BE2C (cell line): ENCODE data around the gene DTX1.
"Not testable (repeated sequence)": the region's sequence is repeated elsewhere in the genome, so short reads cannot be mapped to it uniquely, and the experiment has no call there.

Source experiments
- DNase-seq: peaks from one replicate; pipeline ENCODE4 v3.0.0-alpha.2; 2020
- H3K27me3 ChIP-seq: fragments of 250-450 bp; sonication (Bioruptor Pico); 2 replicates; pipeline ENCODE4 v1.5.1; 2020; ENCODE audit warnings: mild to moderate bottlenecking
- H3K36me3 ChIP-seq: fragments of 250-450 bp; sonication (Bioruptor Pico); 2 replicates; pipeline ENCODE4 v1.5.1; 2020; ENCODE audit warnings: mild to moderate bottlenecking
- H3K4me1 ChIP-seq: fragments of 250-450 bp; sonication (Bioruptor Pico); 2 replicates; pipeline ENCODE4 v1.5.1; 2020
- H3K4me3 ChIP-seq: 2 replicates; pipeline ENCODE4 v1.5.1; 2011; ENCODE audit warnings: low read depth, low read length
- H3K9me3 ChIP-seq: fragments of 250-450 bp; sonication (Bioruptor Pico); 2 replicates; pipeline ENCODE4 v1.5.1; 2020
- TF ChIP-seq, protein P1 (sequence below): IDR thresholded peaks from 2 replicates; pipeline ENCODE4 v1.5.1; 2012; ENCODE audit warnings: mild to moderate bottlenecking, low read depth, low read length

The DTX1 gene

DNA sequence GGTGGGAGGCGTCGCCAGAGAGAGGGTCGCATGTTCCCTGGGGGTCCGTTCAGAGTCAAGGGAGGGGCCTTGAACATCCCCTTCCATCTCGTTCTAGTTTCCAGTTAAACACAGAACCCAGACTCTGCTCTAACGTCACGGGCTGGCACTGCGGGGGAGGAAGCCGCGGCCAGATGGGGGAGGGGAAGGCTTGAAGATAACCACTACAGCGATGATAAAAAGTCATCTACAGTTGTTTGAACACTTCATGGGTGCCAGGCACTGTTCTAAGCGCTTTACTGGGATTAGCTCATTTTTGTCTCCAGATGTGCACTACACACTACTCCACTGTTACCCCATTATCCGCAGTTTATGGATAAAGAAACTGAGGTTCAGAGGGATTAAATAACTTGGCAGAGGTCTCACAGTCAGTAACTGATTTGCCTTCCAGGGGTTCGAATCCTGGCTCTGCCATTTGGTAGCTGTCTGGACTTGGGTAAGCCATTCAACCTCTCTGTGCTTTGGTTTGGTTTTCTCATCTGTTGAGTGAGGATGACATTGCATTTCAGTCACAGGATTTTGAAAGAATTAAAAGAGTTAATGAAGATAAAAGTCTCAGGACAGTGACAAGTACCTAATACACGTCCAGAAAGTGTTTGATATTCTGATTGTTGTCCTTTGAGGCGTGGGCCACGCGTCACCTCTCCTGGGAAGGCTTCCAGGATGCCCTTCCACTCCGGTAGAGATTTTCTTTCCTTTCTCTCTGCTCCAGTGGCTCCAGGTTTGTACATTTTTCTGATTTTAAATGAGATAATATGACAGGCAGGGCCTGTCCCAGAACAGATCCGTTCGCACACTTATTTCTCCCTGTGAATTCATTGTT lies 79.8 kb downstream of the DTX1 start:
- Histone ChIP-seq H3K4me1 (peaks cover 6% of the 10 kb centered on the region), H3K9me3 (no peaks in the 10 kb centered on the region), H3K27me3 (no peaks in the 10 kb centered on the region; the same call in 1 of the 2 replicates), H3K4me3 (no peak overlapping the region), H3K36me3 (no peaks in the 10 kb centered on the region)
- TF ChIP-seq, protein P1, sequence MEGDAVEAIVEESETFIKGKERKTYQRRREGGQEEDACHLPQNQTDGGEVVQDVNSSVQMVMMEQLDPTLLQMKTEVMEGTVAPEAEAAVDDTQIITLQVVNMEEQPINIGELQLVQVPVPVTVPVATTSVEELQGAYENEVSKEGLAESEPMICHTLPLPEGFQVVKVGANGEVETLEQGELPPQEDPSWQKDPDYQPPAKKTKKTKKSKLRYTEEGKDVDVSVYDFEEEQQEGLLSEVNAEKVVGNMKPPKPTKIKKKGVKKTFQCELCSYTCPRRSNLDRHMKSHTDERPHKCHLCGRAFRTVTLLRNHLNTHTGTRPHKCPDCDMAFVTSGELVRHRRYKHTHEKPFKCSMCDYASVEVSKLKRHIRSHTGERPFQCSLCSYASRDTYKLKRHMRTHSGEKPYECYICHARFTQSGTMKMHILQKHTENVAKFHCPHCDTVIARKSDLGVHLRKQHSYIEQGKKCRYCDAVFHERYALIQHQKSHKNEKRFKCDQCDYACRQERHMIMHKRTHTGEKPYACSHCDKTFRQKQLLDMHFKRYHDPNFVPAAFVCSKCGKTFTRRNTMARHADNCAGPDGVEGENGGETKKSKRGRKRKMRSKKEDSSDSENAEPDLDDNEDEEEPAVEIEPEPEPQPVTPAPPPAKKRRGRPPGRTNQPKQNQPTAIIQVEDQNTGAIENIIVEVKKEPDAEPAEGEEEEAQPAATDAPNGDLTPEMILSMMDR: no peak
- DNase-seq: no peak

DNA sequence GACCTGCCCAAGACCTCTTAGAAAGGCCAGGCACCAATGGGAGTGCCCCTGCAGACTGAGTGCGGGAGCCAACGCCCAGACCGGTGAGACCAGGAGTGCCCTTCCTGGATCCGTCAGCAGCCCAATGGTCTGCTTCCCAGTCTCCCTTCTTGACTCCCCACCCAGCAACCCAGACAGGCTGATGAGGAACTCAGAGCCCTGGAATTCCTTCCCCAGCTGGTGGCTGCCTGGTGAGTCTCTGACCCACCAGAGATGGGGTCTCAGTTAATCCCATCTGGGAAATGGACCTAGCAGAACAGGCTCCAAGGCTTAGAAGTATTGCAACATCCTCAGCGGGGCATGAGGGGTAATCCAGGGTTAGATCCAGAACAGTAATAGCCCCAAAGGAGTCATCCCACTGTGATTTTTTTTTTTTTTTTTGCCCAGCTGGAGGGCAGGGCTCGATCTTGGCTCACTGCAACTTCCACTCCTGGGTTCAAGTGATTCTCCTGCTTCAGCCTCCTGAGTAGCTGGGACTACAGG lies 80.5 kb downstream of the DTX1 start:
- TF ChIP-seq, protein P1: no peak
- Histone ChIP-seq H3K36me3 (no peaks in the 10 kb centered on the region), H3K4me1 (peaks cover 6% of the 10 kb centered on the region), H3K27me3 (no peaks in the 10 kb centered on the region; the same call in 1 of the 2 replicates), H3K4me3 (no peak overlapping the region), H3K9me3 (no peaks in the 10 kb centered on the region)
- no peak for DNase-seq

DNA sequence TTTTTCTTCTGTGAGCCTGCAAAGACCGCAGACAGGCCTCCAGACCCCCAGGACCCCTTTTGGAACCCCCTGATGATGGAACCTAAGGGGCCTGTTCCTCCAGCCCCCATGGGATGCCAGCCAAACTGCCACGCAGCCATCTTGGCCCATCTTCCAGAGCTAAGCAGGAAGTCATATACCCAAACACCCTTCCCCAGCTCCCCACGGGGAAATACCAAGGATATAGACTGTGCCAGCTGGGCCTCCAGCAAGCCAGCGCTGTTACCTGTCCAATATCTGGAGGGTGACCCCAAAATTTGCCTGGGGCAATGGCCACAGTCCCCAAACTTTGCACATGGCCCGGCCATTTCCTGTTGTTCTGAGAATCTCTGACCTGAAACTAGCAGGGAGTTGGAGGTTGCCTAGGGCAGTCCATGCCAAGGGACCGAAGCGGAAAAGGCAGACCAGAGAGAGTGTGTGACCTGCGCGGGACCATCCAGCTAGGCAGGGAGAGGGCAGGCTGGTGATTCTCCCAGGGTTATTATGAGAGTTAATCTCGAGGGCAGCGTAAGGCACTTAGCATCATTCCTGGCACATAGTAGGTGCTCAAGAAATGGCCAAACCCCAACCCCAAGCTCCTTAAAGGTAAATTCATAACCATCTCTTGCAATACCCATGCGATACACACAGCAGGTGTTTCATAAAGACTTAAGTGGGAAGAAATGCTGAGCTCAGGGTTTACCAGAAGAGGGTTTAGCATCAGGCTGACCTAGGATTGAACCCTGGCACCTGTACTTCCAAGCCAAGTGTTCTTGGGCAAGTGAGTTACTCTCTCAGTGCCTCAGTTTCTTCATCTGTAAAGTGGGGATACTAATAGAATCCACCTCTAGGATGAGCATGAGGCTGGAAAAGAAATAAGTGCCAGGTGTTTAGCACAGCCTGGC lies 81.6 kb downstream of the DTX1 start:
- H3K4me1 ChIP-seq: peaks cover 4% of the 10 kb centered on the region

DNA sequence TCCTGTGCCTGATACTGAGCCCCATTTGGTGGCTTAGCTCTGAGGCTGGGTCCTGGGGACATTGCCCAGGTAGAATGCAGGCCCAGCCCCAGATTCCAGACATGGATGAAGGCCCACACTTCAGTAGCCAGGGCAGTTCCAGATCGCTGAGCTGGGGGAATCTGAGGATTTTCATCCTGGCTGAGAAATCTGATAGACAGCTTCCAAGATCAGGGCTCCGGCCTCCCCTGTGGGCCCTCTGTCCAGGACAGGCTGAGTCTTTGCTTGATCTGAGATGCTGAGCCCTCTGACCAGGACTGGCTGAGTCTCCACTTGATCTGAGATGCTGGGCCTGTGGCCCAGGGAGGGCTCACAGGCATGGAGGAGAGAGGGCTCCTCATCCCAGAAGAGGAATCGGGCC lies 82.3 kb downstream of the DTX1 start:
- Histone ChIP-seq H3K4me3 (no peak overlapping the region), H3K4me1 (peaks cover 4% of the 10 kb centered on the region), H3K36me3 (no peaks in the 10 kb centered on the region), H3K27me3 (no peaks in the 10 kb centered on the region; the same call in 1 of the 2 replicates), H3K9me3 (no peaks in the 10 kb centered on the region)
- TF ChIP-seq, protein P1: no peak
- DNase-seq: no peak

More for the DNA sequence above, 81.6 kb downstream of the DTX1 start:
- no peak for DNase-seq
- TF ChIP-seq, protein P1: no peak
- Histone ChIP-seq H3K27me3 (no peaks in the 10 kb centered on the region; the same call in 1 of the 2 replicates), H3K4me3 (no peak overlapping the region), H3K36me3 (no peaks in the 10 kb centered on the region), H3K9me3 (no peaks in the 10 kb centered on the region)

DNA sequence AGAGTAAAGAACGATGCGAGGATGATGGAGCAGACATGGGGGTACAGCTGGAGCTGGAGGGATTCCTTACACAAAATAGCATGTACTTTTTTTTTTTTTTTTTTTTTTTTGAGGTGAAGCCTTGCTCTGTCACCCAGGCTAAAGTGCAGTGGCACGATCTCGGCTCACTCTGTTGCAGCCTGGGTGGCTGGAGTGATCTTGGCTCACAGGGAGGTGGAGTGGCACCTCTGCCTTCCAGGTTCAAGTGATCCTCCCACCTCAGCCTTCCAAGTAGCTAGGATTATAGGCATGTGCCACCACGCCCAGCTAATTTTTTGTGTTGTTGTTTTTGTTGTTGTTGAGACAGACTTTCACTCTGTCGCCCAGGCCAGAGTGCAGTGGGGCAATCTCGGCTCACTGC lies 84.2 kb downstream of the DTX1 start:
- H3K4me3 ChIP-seq: no peak overlapping the region
- H3K36me3 ChIP-seq: no peaks in the 10 kb centered on the region
- TF ChIP-seq, protein P1: no peak
- peaks cover 4% of the 10 kb centered on the region for H3K4me1 ChIP-seq
- no peak for DNase-seq
- H3K9me3 ChIP-seq: no peaks in the 10 kb centered on the region
- H3K27me3 ChIP-seq: no peaks in the 10 kb centered on the region; the same call in 1 of the 2 replicates

DNA sequence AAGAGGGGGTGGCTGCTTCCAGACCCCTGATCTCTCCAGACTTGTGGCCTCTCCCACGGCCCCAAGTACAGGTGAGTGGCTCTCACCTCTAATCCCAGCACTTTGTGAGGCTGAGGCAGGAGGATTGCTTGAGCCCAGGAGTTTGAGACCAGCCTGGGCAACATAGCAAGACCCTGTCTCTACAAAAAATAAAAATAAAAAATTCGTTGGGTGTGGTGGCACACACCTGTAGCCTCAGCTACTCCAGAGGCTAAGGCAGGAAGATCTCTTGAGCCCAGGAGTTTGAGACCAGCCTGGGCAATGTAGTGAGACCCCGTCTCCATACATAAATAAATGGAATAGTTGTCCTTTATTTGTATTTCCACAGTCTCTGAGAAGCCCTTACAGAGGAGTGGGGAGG lies 85.2 kb downstream of the DTX1 start:
- not testable (repeated sequence) for H3K36me3 ChIP-seq, H3K4me1 ChIP-seq

More for the DNA sequence above, 85.2 kb downstream of the DTX1 start:
- H3K4me3 ChIP-seq, DNase-seq, H3K27me3 ChIP-seq, H3K9me3 ChIP-seq: not testable (repeated sequence)
